HG02623 (cell line): ENCODE data around the gene MAGI2.

Experiments
- ATAC-seq: cut with Tn5 transposase; IDR thresholded peaks from one replicate; pipeline ENCODE4 v1.9.1; 2021; ENCODE audit warnings: moderate library complexity; ENCODE audit not compliant: unreplicated experiment

MAGI2 gene

DNA sequence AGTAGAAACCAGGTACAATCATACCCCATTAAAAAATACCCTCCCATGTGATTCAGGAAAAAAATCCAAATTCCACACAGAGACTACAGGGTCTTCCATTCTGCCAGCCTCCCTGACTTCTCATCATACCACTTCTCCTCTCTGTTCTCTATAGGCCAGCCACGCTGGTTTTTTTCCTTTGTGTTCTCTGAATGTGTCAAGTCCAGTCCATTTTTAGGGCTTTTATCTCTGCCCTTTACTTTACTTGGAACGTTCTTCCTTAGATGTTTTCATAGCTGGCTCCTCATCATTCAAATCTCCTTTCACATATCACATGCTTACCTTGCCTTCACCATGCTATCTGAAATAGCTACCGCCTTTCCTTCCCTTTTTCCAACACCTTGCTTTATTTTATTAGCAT lies 1057.3 kb downstream of the MAGI2 start:
- no peak for ATAC-seq

DNA sequence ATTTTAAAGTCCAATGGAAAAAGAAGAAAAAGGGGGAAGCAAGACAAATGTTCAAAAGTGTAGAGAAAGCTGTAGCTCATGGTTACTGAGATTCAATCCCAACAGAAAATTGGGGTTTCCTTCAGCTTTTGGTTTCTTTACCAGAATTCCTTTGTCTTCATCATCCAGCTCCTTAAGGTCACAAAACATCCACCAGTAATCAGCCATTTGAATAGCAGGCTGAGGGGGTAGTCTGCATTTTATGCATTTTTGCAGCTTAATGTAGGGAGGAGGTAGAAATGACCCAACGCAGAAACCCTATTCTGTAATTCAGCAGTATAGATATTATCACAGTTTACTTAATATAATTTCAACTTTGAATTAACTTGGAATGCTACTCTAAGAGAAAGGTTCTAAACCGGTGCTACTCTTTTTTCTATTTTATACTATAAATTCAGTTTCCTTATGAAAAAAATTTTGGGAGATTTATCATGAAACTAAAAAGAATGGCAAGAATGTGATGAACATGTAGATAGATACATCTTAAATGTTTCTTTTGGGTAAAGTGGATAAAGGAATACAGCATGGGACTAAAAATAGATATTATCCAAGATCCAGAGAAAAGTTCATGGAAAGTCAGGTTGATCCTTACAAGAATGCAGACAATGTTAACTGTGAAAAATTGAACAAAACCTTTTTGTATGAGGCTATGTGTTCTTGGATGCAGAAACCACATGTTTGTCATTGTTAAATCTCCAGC lies 1058.0 kb downstream of the MAGI2 start:
- ATAC-seq, result no peak

DNA sequence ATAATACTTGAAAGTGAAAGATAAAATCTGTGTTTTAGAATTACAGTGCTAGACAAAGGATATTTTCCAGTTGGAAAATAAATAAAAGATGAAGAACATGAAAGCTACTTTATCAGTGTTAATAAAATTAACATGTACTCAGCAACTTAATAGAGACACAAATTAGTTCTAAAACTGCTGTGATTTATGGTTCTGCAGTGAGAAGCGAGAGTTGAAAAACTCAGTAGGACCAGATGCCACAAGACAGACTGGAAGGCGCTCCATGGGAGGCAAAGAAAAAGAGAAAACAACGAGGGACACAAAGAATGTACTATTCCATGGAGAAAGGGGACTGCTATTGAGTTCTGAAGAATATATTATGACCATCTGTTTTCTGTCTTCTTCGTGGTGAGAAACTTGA lies 1064.4 kb downstream of the MAGI2 start:
- ATAC-seq, result no peak

DNA sequence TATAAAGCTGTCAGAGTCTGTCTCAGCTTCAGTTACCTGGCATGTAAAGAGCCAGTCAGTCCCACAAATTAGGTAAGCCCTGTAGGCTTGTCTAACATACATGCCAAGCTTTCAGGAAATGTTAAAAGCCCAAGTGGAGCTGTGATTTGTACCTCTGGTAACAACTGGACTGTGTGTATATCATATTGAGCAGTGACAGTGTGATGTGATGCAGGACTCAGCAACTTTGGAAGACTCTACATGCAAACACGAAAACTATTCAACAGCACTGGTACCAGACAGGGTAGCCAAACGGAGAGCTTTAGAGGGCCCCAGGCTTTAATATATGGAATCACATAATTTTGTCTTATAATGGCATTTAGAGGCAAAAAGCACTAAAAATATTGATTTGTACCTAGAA lies 1066.9 kb downstream of the MAGI2 start:
- ATAC-seq, result no peak

DNA sequence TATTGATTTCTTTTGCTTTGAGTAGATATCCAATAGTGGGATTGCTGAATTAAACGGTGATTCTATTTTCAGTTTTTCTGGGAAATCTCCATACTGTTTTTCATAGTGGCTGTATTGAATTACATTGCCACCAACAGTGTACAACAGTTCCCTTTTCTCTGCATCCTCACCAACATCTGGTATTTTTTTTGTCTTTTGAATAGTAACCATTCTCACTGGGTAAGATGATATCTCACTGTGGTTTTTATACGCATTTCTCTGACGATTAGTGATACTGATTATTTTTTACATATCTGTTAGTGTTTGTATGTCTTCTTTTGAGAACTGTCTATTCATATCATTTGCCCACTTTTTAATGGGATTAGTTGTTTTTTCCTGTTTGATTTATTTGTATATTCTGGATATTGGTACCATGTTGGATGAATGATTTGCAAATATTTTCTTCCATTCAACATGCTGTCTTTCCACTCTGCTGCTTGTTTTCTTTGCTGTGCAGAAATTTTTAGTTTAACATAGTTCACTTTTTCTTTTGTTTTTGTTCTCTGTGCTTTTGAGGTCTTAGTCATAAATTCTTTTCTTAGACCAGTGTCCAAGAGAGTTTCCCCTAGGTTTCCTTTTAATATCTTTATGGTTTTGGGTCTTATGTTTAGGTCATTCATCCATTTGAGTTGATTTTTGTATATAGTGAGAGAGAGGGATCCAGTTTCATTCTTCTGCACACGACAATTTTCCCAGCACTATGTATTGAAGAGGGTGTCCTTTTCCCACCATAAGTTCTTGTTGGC lies 1070.2 kb downstream of the MAGI2 start:
- no peak for ATAC-seq

DNA sequence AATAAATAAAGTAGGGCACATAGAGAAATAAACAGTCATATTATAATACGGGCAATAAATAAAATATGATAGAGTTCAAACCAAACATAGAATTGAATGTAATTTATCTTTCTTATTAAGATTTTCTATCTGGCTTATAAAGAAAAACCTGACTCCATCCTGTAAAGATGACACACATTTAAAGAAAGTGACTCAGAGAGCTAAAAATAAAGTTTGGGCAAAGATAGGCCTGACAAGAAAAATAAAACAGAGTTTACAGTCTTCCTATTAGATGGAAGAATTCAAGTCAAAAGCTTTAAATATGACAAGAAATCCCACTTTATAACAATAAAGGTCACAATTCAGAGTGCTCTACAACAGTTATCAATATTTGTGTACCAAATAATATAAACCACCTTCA lies 1074.3 kb downstream of the MAGI2 start:
- ATAC-seq, result no peak

DNA sequence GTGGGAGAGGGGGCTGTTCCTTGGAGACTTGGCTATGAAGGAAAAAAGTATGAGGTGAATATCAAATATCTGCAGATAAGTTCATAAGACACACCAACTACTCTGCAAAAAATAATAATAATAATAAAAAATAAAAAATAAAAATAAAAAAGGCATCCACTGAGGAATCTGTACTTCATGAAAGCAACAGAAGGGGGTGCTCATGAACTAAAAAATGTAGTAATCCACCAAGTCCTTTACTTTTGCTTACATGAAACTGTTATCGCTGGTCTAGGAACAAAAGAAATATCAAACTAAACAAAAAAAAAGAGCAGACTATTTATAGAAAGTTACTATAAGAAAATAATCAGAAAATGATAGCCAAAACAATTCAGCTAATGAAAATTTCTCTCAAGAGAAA lies 1075.9 kb downstream of the MAGI2 start:
- ATAC-seq, result no peak

DNA sequence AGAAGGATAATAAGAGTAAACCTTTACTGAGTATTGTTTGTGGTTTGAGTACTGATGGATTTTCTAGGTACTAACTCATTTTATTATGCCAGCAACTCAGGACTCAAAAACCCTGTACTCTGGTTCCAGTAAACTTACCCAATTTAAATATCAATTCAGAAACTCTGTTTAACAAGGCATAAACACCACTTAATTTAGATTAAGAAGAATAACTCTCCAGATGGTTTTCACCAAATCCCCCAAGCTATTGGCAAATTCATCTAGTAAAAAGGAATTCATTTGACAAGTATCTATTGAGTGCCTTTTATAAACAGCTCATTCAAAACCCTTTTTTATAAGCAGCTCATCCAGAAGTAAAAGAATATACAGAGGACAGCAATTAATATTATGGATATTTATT lies 1082.5 kb downstream of the MAGI2 start:
- ATAC-seq, result no peak

DNA sequence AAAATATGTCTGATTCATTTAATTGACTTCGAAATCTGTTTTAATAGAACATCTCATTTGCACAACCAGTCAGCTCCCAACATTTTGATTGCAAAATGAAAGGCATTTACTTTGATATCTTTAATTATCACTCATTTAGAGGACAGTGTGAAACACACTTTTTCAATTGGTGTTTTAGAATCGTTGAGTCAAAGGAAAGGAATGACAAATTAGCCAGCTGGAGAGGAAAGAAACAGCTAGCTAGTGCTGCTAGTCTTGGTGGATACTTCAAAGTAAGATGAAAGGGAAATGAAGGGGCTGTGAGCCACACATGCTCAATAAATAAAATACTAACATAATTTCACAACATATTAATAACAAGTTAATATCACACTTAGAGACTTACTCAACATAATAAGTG lies 1084.7 kb downstream of the MAGI2 start:
- no peak for ATAC-seq

DNA sequence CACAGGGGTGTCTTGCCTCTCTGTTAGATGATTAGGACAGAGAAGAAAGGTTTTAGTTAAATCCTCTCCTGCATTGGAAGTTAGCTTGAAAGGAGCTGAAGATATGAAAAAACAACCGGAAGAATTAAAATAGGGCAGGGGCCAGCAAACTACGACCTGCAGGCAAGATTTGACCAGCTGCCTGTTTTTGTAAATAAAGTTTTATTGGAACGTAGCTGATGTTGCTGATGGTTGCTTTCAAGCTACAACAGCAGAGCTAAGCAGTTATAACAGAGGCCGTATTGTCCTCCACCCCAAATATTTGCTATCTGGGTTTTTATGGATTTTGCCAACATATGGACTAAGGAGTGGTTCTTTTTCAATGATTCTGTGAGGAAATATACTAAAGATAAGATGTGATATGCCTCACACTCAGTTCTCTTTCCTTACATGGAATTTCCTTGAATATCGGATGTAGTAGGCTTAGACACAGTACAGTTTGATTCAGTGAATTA lies 1086.1 kb downstream of the MAGI2 start:
- ATAC-seq, result no peak

DNA sequence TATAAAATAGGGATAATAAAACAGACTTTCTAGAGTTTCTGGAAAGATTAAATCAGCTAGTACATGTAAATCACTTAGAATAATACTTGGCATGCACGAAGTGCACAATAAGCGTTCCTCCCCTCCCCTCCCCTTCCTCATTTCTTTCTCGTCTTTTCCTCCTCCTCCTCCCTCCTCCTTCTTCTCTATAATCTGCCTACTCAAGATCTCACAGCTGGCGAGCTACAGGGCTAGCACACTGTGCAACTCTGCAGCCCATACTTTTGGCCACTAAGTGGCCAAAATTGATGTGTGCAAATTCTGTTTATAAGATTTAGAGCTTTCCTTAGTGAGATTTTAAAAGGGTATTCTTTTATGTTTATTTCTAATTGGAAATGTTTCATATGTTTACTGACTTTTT lies 1089.6 kb downstream of the MAGI2 start:
- no peak for ATAC-seq

DNA sequence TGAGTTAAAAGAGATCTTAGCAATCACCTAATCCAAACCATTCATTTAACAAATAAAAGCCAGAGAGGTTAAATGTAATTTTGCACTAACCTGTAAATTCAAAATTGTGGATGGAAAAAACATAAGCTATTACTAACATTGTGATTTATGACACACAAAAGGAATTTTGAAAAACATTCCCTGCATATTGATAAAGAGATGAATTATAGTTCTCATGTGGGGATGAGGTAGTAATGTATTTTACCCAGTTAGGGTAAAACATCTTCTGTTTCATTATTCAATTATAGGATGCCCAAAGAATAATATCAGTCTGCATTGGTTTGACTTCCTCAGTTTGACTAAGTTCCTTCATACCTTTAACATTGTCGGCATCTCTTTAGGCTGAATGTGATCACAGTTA lies 1093.6 kb downstream of the MAGI2 start:
- no peak for ATAC-seq

DNA sequence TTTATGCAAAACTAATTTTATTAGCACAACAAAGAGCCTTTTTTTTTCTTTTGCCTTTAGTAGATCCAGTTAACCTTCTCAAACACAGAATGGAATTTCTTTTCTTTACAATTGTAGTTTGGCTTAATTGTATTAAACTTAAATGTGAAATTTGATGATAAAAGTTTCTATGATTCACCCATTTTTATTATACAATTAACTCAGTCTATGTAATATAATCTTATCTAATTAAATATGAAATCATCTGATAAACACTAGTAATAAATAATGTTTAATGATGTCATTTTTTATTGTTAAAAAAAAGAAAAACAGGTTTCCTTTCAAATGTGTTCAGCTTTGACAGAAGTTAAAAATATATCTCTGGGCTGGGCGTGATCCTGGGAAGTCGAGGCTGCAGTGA lies 1095.8 kb downstream of the MAGI2 start:
- ATAC-seq, result no peak

DNA sequence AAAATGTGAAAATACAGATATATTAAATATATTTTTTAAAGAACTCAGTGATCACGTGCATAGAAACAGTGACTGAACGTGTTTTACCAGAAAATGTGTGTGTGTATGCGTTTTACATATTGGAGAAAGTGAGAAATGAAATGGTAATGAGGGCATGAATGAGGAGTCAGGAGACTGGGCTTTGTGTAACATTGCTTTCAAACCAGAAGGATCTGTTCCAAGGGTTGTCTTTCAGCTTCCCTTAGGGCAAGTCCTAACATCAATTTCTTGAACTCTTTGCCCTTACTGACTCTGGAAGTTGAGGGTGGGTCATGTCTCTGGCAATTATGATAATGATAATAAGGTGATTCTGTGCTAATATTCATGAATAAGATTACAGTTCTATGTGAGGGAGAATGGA lies 1097.6 kb downstream of the MAGI2 start:
- no peak for ATAC-seq

DNA sequence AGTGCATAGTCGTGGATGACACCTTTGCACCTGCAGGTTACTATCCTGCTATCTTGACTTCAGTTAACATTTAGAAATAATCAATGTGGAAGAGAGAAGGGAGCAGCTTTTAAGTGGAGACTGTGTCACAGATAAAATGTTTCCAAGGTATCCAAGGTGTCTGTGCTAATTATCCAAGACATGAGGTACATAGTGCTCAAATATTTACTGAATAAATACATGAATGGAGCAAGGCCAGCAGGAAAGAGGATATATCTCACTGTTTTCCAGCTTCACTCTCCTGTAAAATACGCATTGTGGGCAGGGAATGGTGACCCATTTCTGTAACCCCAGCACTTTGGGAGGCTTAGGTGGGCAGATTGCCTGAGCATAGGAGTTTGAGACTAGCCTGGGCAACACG lies 1102.5 kb downstream of the MAGI2 start:
- no peak for ATAC-seq

DNA sequence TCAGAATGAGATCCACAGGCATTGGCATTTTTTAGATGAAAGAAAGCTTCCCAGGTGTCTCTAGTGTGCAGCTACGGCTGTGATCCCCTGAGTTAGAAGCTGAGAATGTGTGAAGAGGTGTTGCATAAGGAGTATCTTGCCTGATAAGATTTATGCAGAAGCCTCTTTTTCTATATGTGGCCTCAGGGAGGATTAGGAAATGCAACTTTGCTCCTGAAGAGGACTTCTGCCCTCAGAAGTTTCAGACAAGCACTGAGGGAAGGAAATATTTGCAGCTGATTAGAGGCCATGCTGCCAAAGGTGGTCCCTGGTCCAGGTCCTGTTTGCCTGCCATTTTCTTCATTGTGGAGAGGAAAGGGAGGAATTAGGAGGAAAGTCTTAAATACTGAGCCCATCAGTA lies 1103.1 kb downstream of the MAGI2 start:
- ATAC-seq, result no peak

DNA sequence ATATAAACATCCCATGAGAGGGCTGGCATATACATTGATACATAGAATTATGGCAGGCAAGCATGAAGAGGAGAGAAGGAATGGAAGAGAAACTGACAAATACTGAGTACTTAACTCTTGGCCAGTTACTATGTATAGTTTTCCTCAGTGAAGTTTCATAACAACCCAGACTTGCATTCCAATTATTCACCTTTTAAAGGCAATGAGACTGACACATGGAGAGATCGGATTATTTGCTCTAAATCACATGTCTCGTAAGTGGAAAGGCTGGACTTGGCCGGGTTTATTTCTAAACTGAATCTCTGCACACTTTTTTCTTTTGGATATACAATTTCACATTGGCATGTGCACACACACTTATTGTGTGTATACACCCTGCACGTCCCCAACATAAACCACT lies 1106.6 kb downstream of the MAGI2 start:
- ATAC-seq, result no peak

DNA sequence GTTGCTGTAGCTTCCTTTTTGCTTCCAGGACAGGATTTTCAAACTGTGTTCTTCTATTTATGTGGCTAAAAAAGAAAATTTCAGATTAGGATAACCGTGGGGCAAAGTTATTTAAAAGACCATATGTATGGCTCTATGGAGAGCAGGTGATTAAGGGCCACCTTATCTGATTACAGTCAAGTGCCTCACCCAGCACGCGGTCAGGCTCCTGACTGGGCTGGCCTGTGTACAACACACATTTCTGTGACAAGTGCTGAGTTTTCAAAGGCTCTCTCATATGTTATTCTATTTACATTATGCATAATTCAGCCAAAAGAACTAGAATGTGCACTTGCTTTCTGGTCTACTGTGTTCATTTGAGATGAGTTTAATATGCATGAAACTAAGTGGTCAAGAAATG lies 1107.5 kb downstream of the MAGI2 start:
- no peak for ATAC-seq

DNA sequence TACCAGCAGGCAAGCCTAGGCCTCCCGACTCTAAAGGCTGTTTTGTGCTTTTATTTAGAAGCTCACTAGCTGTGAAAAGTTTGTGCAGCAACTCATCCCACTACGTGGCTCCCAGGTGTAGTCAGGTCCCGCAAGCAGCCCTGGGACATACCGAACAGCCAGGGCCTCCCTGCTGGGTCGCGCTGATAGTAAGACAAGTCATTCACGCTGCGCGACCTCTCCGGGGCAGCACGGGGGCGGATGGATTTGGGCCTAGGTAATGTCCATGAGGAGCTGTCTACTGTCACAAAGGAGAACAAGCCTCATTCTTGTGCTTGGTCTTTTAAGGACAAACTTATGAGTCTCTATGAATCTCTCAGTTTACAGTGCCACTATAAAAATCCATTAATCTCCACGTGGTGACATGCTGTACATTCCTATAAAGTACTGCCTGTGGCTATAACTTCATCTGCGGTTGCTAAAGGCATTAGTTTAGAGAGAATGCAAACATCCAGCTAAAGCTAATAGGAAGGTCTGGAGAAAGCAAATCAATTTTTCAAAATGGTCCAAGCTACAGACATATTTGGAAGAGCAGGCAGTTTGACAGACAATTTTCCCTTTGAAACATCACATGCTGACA lies 1108.1 kb downstream of the MAGI2 start:
- no peak for ATAC-seq

DNA sequence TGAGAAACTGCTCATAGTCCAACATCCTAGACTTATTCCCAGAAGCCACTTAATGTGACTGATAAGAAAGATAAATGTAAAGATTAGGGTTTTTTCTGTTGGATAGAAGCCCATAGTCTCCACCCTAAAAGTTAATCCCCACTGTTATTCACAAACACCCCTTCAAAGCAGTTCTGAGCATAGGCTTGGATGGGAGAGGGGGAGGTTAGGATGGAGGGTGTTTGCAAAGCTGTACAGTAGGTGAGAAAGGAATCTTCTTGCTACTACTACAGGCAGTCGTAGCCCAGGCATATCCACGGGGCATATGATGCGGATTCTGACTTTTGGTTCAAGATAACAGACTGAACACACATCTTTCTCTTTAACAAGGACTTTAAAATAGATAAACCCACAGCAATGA lies 1119.0 kb downstream of the MAGI2 start:
- ATAC-seq, result no peak

DNA sequence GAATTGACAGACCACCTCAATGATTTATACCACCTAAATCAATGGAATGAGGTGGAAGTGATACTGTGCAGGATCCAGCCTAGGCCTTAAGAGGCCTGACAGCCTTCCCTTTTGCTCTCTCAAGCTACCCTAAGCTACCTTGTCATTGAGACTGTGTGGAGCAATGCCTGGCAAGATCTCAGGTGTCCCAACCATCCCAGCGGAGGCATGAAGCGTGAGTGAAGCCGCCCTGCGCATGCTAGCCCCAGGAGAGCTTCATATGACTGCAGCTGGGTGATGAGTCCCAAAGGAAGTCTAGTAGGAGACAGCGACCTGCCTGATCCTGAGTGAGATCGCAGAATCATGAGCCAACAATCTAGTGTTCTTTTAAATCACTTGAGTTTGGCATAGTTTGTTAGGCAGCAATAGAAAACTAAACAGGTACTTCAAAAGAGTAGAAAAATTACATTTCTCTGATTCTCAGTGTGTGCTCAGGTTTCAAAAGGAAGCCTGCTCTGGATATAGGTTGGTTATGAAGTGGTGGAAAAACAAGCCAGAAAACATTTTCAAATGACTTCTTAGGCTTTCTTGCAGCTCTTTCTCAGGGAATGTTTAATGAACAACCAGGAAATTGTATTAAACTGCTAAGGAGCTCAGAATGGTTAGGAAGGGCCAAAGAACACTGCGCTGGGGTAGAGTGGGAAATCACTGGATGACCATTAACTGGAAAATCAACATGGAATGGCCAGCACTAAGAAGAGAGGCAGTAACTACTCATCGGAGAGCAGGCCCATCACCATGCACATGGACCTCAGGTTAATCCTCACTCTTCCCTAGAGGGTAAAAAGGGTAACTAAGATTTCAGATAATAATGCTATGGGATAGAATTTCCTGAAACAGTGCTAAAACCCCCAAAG lies 1119.7 kb downstream of the MAGI2 start:
- no peak for ATAC-seq
